ENCODE results near the gene IL18RAP. TPM values are rescaled to one million over a fixed set of nuclear protein-coding genes. Genes with fewer than 3 reads are reported as not detected.

Gene IL18RAP
- total and polyA plus RNA-seq, 2 donors (not counting 3 experiments of a cell fraction or from before 2014, with no cell fraction given) = 0.03 TPM; not detected in 1

- intact Hi-C loops (cut with micrococcal nuclease) (no loop called here), dilution Hi-C loops (cut with MboI; ENCODE audit: extremely low pct_ligation_motif_present, low sequenced_read_pairs) (loop anchor here (25.0 kb wide), 1 partner anchor 104 kb away; no protein-coding TSS in a partner anchor)
- ChIA-PET POLR2A (no interaction called here), CTCF (interaction anchor here (2.0 to 3.0 kb wide), 3 partner anchors 8 to 133 kb away, joined by 7 to 24 read pairs (median 12); partner anchors contain the start of gene SLC9A4)
- no TSS peak for BruUV-seq (replicated peaks)
- H3K9me3 ChIP-seq (replicated peaks; ENCODE audit: control insufficient read depth, insufficient read depth, low read length) = no peaks in the 10 kb centered on the region
- no peaks in the 10 kb centered on the region for H4K20me1 ChIP-seq (replicated peaks; ENCODE audit: control insufficient read depth, extremely low read depth, insufficient read depth, low read length)
- H3K4me3 ChIP-seq (replicated peaks in 1 of 3; ENCODE audit: insufficient read depth in 1 of 3, low read depth in 1 of 3, low read length in 3 of 3) = no peak overlapping the region
- peaks cover 7 to 13% of the 10 kb centered on the region in 2 experiments for H3K27me3 ChIP-seq (ENCODE audit: control insufficient read depth in 2 of 2, insufficient read depth in 2 of 2, low read length in 2 of 2)
- no peaks in the 10 kb centered on the region for H3K79me2 ChIP-seq (ENCODE audit: control insufficient read depth, insufficient read depth, low read length)
- no peaks in the 10 kb centered on the region for H3K9me1 ChIP-seq (replicated peaks; ENCODE audit: control insufficient read depth, extremely low read depth, insufficient read depth, low read length)
- no peak overlapping the region for H3K27ac ChIP-seq (ENCODE audit: insufficient read depth, low read depth, low read length)
- TF ChIP-seq FOS (IDR thresholded peaks at IDR 0.05; ENCODE audit: borderline replicate concordance, insufficient read depth, low read length) (no peak), MYC (IDR thresholded peaks at IDR 0.05; ENCODE audit: low read depth, low read length) (no peak), POLR2A (IDR thresholded peaks at IDR 0.05; ENCODE audit: low read depth, low read length) (no peak), GATA2 (IDR thresholded peaks at IDR 0.05; ENCODE audit: insufficient read depth, insufficient read length, low read depth, low read length) (no peak), POLR2AphosphoS5 (IDR thresholded peaks at IDR 0.05; ENCODE audit: insufficient read depth, low read depth, low read length) (no peak), JUN (IDR thresholded peaks at IDR 0.05; ENCODE audit: borderline replicate concordance, insufficient read depth, insufficient read length, low read depth) (no peak)
- no peaks in the 10 kb centered on the region for H3K36me3 ChIP-seq (ENCODE audit: control insufficient read depth in 2 of 2, extremely low read depth in 1 of 2, insufficient read depth in 2 of 2, low read length in 2 of 2)
- H2AFZ ChIP-seq (ENCODE audit: low read depth, low read length) = no peak overlapping the region
- DNase-seq (ENCODE audit: low read depth, low spot score) (no peak), FAIRE-seq (no peak)
- no peak overlapping the region for H3K9ac ChIP-seq (replicated peaks; ENCODE audit: extremely low read depth, insufficient read depth, low read length)
- no peak overlapping the region for H3K4me2 ChIP-seq (ENCODE audit: insufficient read depth, low read length)
- H3K4me1 ChIP-seq (ENCODE audit: control insufficient read depth, extremely low read depth, insufficient read depth, low read length) = no peaks in the 10 kb centered on the region
These were observed 60.1 kb downstream of the IL18RAP start for GRCh38 chr2:102483086-102483485.

- intact Hi-C loops (cut with micrococcal nuclease) = no loop called here
- Histone ChIP-seq H3K4me1 (ENCODE audit: control insufficient read depth, extremely low read depth, insufficient read depth, low read length) (no peaks in the 10 kb centered on the region), H3K9me3 (replicated peaks; ENCODE audit: control insufficient read depth, insufficient read depth, low read length) (no peaks in the 10 kb centered on the region), H2AFZ (ENCODE audit: low read depth, low read length) (no peak overlapping the region), H3K27me3 (ENCODE audit: control insufficient read depth in 2 of 2, insufficient read depth in 2 of 2, low read length in 2 of 2) (peaks cover 11 to 13% of the 10 kb centered on the region in 2 experiments), H3K4me2 (ENCODE audit: insufficient read depth, low read length) (no peak overlapping the region), H3K79me2 (ENCODE audit: control insufficient read depth, insufficient read depth, low read length) (no peaks in the 10 kb centered on the region), H3K36me3 (ENCODE audit: control insufficient read depth in 2 of 2, extremely low read depth in 1 of 2, insufficient read depth in 2 of 2, low read length in 2 of 2) (no peaks in the 10 kb centered on the region), H3K9me1 (replicated peaks; ENCODE audit: control insufficient read depth, extremely low read depth, insufficient read depth, low read length) (no peaks in the 10 kb centered on the region), H3K27ac (ENCODE audit: insufficient read depth, low read depth, low read length) (no peak overlapping the region), H4K20me1 (replicated peaks; ENCODE audit: control insufficient read depth, extremely low read depth, insufficient read depth, low read length) (no peaks in the 10 kb centered on the region), H3K4me3 (replicated peaks in 1 of 3; ENCODE audit: insufficient read depth in 1 of 3, low read depth in 1 of 3, low read length in 3 of 3) (no peak overlapping the region), H3K9ac (replicated peaks; ENCODE audit: extremely low read depth, insufficient read depth, low read length) (no peak overlapping the region)
- ChIA-PET CTCF (interaction anchor here (2.0 to 3.0 kb wide), 3 partner anchors 10 to 131 kb away, joined by 7 to 24 read pairs (median 12); partner anchors contain the start of gene SLC9A4), POLR2A (no interaction called here)
- DNase-seq (ENCODE audit: low read depth, low spot score) = no peak
- no peak for FAIRE-seq
- TF ChIP-seq POLR2AphosphoS5 (IDR thresholded peaks at IDR 0.05; ENCODE audit: insufficient read depth, low read depth, low read length) (no peak), EZH2 (IDR thresholded peaks at IDR 0.05; ENCODE audit: borderline replicate concordance, low read depth, low read length, severe bottlenecking) (no peak), JUN (IDR thresholded peaks at IDR 0.05; ENCODE audit: borderline replicate concordance, insufficient read depth, insufficient read length, low read depth) (no peak), FOS (IDR thresholded peaks at IDR 0.05; ENCODE audit: borderline replicate concordance, insufficient read depth, low read length) (no peak), CTCF (IDR thresholded peaks at IDR 0.05; ENCODE audit: extremely low read depth in 1 of 2, insufficient read depth in 1 of 2, low read depth in 1 of 2, low read length in 2 of 2) (no peak), MYC (IDR thresholded peaks at IDR 0.05; ENCODE audit: low read depth, low read length) (no peak), MAX (IDR thresholded peaks at IDR 0.05; ENCODE audit: insufficient read depth, insufficient read length) (no peak), GATA2 (IDR thresholded peaks at IDR 0.05; ENCODE audit: insufficient read depth, insufficient read length, low read depth, low read length) (no peak), POLR2A (IDR thresholded peaks at IDR 0.05; ENCODE audit: low read depth, low read length) (no peak)
- BruUV-seq (replicated peaks) = no TSS peak
- dilution Hi-C loops (cut with MboI; ENCODE audit: extremely low pct_ligation_motif_present, low sequenced_read_pairs) = loop anchor here (25.0 kb wide), 1 partner anchor 103 kb away; no protein-coding TSS in a partner anchor
These were observed 61.5 kb downstream of the IL18RAP start for GRCh38 chr2:102484310-102485061.

All from endothelial cell of umbilical vein (primary cell).